ENCODE results near the gene BAMBI. TPM values are rescaled to one million over a fixed set of nuclear protein-coding genes. Genes with fewer than 3 reads are reported as not detected.
A peak's percentile ranks its signal among the peaks of the same experiment; 100 is the strongest.
"Not testable (repeated sequence)": the region's sequence is repeated elsewhere in the genome, so short reads cannot be mapped to it uniquely, and the experiment has no call there.

BAMBI gene
- total RNA-seq, 2 donors from 2014 or later: 3.1 to 4.6 TPM

DNA sequence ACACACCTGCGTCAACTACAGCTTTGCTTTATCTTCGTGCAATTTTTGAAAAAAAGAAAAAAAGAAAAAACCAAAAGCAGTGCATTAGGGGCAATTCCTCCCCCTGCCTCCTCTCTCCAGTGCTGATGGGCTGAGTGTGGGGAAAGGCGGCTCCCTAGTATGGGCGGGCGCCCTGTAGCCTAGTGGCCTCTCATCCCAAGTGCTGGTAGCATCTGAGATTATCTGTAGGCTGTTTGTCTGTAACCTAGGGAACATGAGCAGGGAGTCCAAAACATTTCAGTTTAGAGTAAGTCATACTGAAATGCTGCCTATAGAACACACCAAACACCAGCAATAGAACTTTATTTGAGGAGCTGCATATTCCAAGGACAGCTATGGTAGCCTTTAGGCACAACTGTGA is 24.6 kb upstream of the BAMBI start:
- TF ChIP-seq CTCF (IDR thresholded peaks at IDR 0.05): no peak
- no peak for DNase-seq
- H3K4me3 ChIP-seq: no peak overlapping the region
- no peaks in the 10 kb centered on the region for H3K4me1 ChIP-seq
- H3K27me3 ChIP-seq: no peaks in the 10 kb centered on the region
- intact Hi-C loops (cut with DNase I): no loop called here
- no peak overlapping the region for H3K9ac ChIP-seq (ENCODE audit: low read depth in 2 of 2, low read length in 2 of 2)
- no peaks in the 10 kb centered on the region for H3K36me3 ChIP-seq
- no peaks in the 10 kb centered on the region for H3K9me3 ChIP-seq
- H3K27ac ChIP-seq: no peak overlapping the region

DNA sequence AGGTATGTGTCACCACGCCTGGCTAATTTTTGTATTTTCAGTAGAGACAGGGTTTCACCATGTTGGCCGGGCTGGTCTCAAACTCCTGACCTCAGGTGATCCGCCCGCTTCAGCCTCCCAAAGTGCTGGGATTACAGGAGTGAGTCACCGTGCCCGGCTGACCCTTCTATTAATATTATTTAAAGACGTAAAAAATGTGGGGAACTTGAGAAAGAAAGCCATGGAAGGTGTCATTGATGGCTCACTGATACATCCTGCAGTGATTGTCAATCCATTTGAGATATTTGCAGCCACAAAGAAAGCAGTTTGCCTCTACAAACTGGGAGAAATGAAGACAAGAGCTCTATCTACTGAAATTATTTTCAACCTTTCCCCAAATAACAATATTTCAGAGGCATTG is 18.5 kb upstream of the BAMBI start:
- intact Hi-C loops (cut with DNase I); H3K27me3 ChIP-seq; H3K36me3 ChIP-seq; H3K4me3 ChIP-seq; H3K9me3 ChIP-seq; H3K4me1 ChIP-seq; H3K27ac ChIP-seq; DNase-seq; H3K9ac ChIP-seq (ENCODE audit: low read depth in 2 of 2, low read length in 2 of 2): not testable (repeated sequence)

- intact Hi-C loops (cut with DNase I): loop anchor here (5.0 to 10.0 kb wide), 2 partner anchors 471 to 644 kb away; no protein-coding TSS in a partner anchor
- Histone ChIP-seq H3K36me3 (no peaks in the 10 kb centered on the region), H3K27me3 (no peaks in the 10 kb centered on the region), H3K9me3 (no peaks in the 10 kb centered on the region), H3K9ac (ENCODE audit: low read depth in 2 of 2, low read length in 2 of 2) (no peak overlapping the region), H3K27ac (no peak overlapping the region), H3K4me3 (no peak overlapping the region), H3K4me1 (no peaks in the 10 kb centered on the region)
- no peak for DNase-seq
- no peak for TF ChIP-seq CTCF (IDR thresholded peaks at IDR 0.05)
Observed at GRCh38 chr10:28661035-28661434, 16.3 kb upstream of the BAMBI start.

DNA sequence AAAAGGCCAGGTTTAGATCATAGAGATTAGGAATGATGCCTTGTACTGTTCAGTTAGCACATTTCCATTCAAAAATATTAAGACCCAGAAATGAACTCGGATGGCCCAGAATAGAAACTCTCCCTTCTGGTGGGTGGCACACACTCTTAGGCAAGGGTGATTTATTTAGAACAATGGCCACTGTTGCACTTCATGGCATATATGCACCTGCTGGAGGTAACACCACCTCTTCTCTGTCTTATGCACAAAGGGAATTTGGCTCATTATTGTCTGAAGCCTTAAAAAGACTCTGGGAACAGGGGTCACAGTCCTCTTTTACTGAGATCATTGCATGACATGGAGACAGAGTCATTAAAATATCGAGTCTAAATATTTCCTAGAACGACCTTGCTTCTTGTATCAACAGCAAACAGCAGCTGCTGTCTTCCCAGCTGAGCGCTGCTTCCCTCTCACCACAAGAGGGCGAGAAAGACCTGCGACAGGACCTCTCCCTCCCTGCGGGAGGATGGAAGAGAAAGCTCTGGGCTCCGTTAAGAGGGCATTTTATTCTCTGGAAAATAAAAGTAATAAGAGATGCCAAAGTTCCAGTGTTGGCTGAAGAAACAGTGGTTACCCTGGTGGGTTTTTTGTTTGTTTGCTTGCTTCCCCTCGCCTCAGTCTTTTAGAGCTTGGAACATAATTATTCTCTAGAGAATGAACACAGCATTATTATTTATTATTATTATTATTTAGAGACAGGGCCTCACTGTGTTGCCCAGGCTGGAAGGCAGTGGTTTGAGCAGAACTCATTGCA is 13.5 kb upstream of the BAMBI start:
- Histone ChIP-seq H3K36me3 (no peaks in the 10 kb centered on the region), H3K4me3 (no peak overlapping the region), H3K27ac (no peak overlapping the region), H3K27me3 (peaks cover 12% of the 10 kb centered on the region), H3K9me3 (no peaks in the 10 kb centered on the region), H3K4me1 (no peaks in the 10 kb centered on the region), H3K9ac (ENCODE audit: low read depth in 2 of 2, low read length in 2 of 2) (no peak overlapping the region)
- intact Hi-C loops (cut with DNase I): loop anchor here (5.0 to 10.0 kb wide), 2 partner anchors 469 to 641 kb away; no protein-coding TSS in a partner anchor
- TF ChIP-seq CTCF (IDR thresholded peaks at IDR 0.05): peak; percentile 87
- DNase-seq: peak; percentile 80

GRCh38 chr10:28664369-28664740 is 13.0 kb upstream of the BAMBI start:
- H3K9me3 ChIP-seq: no peaks in the 10 kb centered on the region
- H3K36me3 ChIP-seq: no peaks in the 10 kb centered on the region
- no peaks in the 10 kb centered on the region for H3K4me1 ChIP-seq
- no peak for TF ChIP-seq CTCF (IDR thresholded peaks at IDR 0.05)
- no peak overlapping the region for H3K27ac ChIP-seq
- intact Hi-C loops (cut with DNase I): loop anchor here (5.0 to 10.0 kb wide), 2 partner anchors 468 to 640 kb away; no protein-coding TSS in a partner anchor
- no peak overlapping the region for H3K4me3 ChIP-seq
- DNase-seq: no peak
- no peak overlapping the region for H3K9ac ChIP-seq (ENCODE audit: low read depth in 2 of 2, low read length in 2 of 2)
- peaks cover 18% of the 10 kb centered on the region for H3K27me3 ChIP-seq

All from colonic mucosa (tissue), 4 donors.